Keratinocyte (primary cell): Measurements from ENCODE around the gene MPPE1. TPM values are rescaled to one million over a fixed set of nuclear protein-coding genes. Genes with fewer than 3 reads are reported as not detected.
"Not testable (repeated sequence)": the region's sequence is repeated elsewhere in the genome, so short reads cannot be mapped to it uniquely, and the experiment has no call there.

Experiments used
- DNase-seq: peaks from one replicate; pipeline ENCODE4 v3.0.0-alpha.2; 2011; ENCODE audit warnings: low read depth, missing footprints, low spot score
- FAIRE-seq: peaks from 2 replicates; lab custom pipeline; 2011; peaks lifted over from hg19 to GRCh38; lab: Jason Lieb, UNC
- H2AFZ ChIP-seq: 2 replicates; pipeline ENCODE4 v1.6.0; 2012; ENCODE audit warnings: low read length, control low read depth, inconsistent platforms; ENCODE audit not compliant: control insufficient read depth
- H3K27ac ChIP-seq: 2 replicates; pipeline ENCODE4 v1.5.1; 2011; ENCODE audit warnings: low read length; ENCODE audit not compliant: control insufficient read depth, insufficient read depth
- H3K27me3 ChIP-seq: 3 replicates; pipeline ENCODE4 v1.6.0; 2011; ENCODE audit warnings: low read length; ENCODE audit not compliant: control insufficient read depth, insufficient read depth; ENCODE audit errors: extremely low read depth
- H3K36me3 ChIP-seq, 2 experiments: 2 replicates in 1 of 2; 3 replicates in 1 of 2; pipeline ENCODE4 v1.5.1; 2011; ENCODE audit warnings: low read length in 2 of 2, mild to moderate bottlenecking in 1 of 2; ENCODE audit not compliant: control insufficient read depth in 2 of 2, insufficient read depth in 2 of 2; ENCODE audit errors: extremely low read depth in 1 of 2
- H3K4me1 ChIP-seq: 3 replicates; pipeline ENCODE4 v1.5.1; 2011; ENCODE audit warnings: low read length; ENCODE audit not compliant: control insufficient read depth, insufficient read depth; ENCODE audit errors: extremely low read depth
- H3K4me2 ChIP-seq: 3 replicates; pipeline ENCODE4 v1.6.0; 2011; ENCODE audit warnings: low read depth, low read length; ENCODE audit not compliant: control insufficient read depth, insufficient read depth; ENCODE audit errors: extremely low read depth
- H3K4me3 ChIP-seq, 3 experiments: fragments of 200-600 bp in 1 of 3; sonication (generic) in 1 of 3; 2 replicates in 2 of 3; 3 replicates in 1 of 3; pipeline ENCODE4 v1.5.1; 2011 to 2016; ENCODE audit warnings: low read length in 3 of 3, mild to moderate bottlenecking in 3 of 3, control low read depth in 2 of 3, inconsistent platforms in 1 of 3, low read depth in 1 of 3, mixed read lengths in 1 of 3, mixed run types in 1 of 3, moderate library complexity in 1 of 3; ENCODE audit not compliant: control insufficient read depth in 2 of 3, insufficient read depth in 2 of 3; ENCODE audit errors: extremely low read depth in 1 of 3
- H3K79me2 ChIP-seq: 2 replicates; pipeline ENCODE4 v1.6.0; 2012; ENCODE audit warnings: low read length; ENCODE audit not compliant: control insufficient read depth, insufficient read depth
- H3K9ac ChIP-seq: 3 replicates; pipeline ENCODE4 v1.6.0; 2011; ENCODE audit warnings: low read length; ENCODE audit not compliant: control insufficient read depth, insufficient read depth; ENCODE audit errors: extremely low read depth
- H3K9me1 ChIP-seq: 3 replicates; pipeline ENCODE4 v1.6.0; 2011; ENCODE audit warnings: low read length; ENCODE audit not compliant: control insufficient read depth, insufficient read depth; ENCODE audit errors: extremely low read depth
- H3K9me3 ChIP-seq: 2 replicates; pipeline ENCODE4 v1.5.1; 2012; ENCODE audit warnings: low read depth, low read length; ENCODE audit not compliant: control insufficient read depth
- H4K20me1 ChIP-seq: 3 replicates; pipeline ENCODE4 v1.6.0; 2011; ENCODE audit warnings: low read length; ENCODE audit not compliant: control insufficient read depth, insufficient read depth; ENCODE audit errors: extremely low read depth
- EZH2 ChIP-seq: IDR thresholded peaks from one replicate; pipeline ENCODE4 v1.6.1; 2012; ENCODE audit warnings: inconsistent platforms, mild to moderate bottlenecking, low read length, moderate library complexity
- dilution Hi-C: fragments of 300-500 bp; cut with MboI; formaldehyde crosslinking; loops from one replicate; pipeline ENCODE4 v1.7.0; 2020; ENCODE audit warnings: low sequenced_read_pairs; ENCODE audit not compliant: extremely low pct_ligation_motif_present
- polyA plus RNA-seq, 5 experiments: library from polyadenylated mRNA; depleted of rRNA in 3 of 5; stranded (reverse) in 3 of 5; stranded (forward) in 1 of 5; unstranded in 1 of 5; fragments of >200 nt; gene quantifications; 1 replicate in 1 of 5; 2 replicates in 3 of 5; 3 replicates in 1 of 5; pipeline versions ENCODE4 v1.2.1 to v1.2.3, GENCODE V29; 2011 to 2012; ENCODE audit warnings: missing spikeins in 2 of 5, low read depth in 1 of 5, low replicate concordance in 1 of 5
- TF ChIP-seq, protein P1 (sequence below), 3 experiments: IDR thresholded peaks in 1 of 3; conservative IDR thresholded peaks in 1 of 3; optimal IDR thresholded peaks in 1 of 3; 2 replicates in 2 of 3; 3 replicates in 1 of 3; pipeline versions ENCODE3 to v1.5.1; 2011; ENCODE audit warnings: low read length in 3 of 3, mild to moderate bottlenecking in 3 of 3, moderate library complexity in 2 of 3, control low read depth in 1 of 3, inconsistent platforms in 1 of 3; ENCODE audit not compliant: insufficient read depth in 2 of 3; ENCODE audit errors: extremely low read depth in 1 of 3

Gene MPPE1
- polyA plus RNA-seq, 1 donor (not counting 4 experiments of a cell fraction or from before 2014, with no cell fraction given) = 21.0 TPM

DNA sequence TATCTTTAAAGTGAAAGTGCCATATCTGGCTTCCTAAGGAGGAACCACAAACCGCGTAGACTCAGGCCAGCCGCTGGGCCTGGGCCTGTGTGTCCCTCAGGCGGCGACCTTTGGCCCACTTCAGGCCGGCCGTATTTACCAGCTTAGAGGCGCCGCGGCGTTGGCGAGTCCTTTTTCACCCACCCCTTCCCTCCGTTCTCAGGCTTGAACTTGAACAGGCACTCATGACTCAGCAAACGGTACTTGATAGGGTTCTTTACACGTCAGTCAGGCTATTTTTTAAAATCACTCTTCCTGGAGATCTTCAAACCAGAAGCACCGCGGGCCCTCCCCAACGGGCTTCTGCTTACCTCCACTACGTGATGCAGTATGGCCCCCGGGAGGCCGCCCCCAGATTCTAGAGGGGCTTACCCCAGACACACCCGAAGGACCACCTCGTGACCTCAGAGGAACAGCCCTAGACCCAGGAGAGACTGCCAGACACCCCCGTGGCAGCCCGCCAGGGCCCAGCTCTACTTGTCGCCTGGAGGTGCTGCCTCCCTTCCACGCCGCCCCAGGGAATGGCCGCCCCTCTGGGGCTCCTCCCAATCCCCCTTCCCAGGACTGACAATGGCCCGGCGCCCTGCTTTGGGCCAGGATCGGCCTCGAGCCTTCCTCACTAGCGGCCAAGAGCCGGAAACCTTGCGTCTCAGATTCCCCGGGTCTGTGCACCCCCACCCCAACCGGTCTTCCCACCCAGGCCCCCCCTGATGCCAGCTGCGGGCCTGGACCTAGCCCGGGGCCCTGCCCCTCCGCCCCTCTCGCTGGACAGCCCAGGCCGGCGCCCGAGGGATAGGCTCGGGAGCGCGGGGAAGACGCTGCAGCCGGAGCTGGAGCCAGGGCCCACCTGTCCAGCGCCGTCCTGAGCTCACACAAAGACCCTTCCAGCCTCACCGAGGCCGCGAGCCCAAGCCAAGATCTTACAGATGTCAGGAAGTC, 39.4 kb upstream of the MPPE1 start:
- DNase-seq (peak; percentile 90), FAIRE-seq (peak; percentile 77)
- Histone ChIP-seq H3K4me2 (peak overlapping the region; percentile 89), H3K27ac (peak overlapping the region; percentile 93), H2AFZ (peak overlapping the region; percentile 82), H3K4me1 (peaks cover 27% of the 10 kb centered on the region), H3K9me3 (no peaks in the 10 kb centered on the region), H3K36me3 (no peaks in the 10 kb centered on the region), H4K20me1 (no peaks in the 10 kb centered on the region), H3K79me2 (no peaks in the 10 kb centered on the region), H3K4me3 (peak overlapping the region; percentile 37 to 73 (median 63)), H3K9ac (peak overlapping the region; percentile 86), H3K27me3 (no peaks in the 10 kb centered on the region), H3K9me1 (no peaks in the 10 kb centered on the region)
- dilution Hi-C loops = no loop called here
- TF ChIP-seq, protein P1, sequence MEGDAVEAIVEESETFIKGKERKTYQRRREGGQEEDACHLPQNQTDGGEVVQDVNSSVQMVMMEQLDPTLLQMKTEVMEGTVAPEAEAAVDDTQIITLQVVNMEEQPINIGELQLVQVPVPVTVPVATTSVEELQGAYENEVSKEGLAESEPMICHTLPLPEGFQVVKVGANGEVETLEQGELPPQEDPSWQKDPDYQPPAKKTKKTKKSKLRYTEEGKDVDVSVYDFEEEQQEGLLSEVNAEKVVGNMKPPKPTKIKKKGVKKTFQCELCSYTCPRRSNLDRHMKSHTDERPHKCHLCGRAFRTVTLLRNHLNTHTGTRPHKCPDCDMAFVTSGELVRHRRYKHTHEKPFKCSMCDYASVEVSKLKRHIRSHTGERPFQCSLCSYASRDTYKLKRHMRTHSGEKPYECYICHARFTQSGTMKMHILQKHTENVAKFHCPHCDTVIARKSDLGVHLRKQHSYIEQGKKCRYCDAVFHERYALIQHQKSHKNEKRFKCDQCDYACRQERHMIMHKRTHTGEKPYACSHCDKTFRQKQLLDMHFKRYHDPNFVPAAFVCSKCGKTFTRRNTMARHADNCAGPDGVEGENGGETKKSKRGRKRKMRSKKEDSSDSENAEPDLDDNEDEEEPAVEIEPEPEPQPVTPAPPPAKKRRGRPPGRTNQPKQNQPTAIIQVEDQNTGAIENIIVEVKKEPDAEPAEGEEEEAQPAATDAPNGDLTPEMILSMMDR (optimal IDR thresholded peaks at IDR 0.05 in 1 of 3, IDR thresholded peaks at IDR 0.05 in 1 of 3, conservative IDR thresholded peaks at IDR 0.05 in 1 of 3; ENCODE audit: extremely low read depth in 1 of 3, insufficient read depth in 2 of 3, low read length in 3 of 3) = no peak
- TF ChIP-seq EZH2 = no peak

DNA sequence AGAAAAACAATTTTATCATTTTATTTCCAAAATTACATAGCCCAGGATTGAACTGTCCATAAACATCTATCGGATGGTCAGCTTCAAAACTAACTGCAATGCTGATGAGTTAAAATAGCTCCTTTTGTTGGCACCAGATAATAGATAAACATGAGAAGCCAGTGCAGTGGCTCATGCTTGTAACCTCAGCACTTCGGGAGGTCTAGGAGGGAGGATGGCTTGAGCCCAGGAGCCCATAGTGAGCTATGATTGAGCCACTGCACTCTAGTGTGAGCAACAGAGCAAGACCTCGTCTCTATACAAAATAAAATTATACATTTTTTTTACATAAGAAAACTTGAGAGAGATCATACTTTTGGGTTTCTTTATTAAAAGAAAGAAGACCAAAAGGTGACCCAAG, 38.6 kb upstream of the MPPE1 start:
- Histone ChIP-seq H3K4me1 (peaks cover 27% of the 10 kb centered on the region), H4K20me1 (no peaks in the 10 kb centered on the region), H3K9ac (peak overlapping the region; percentile 86), H3K9me1 (no peaks in the 10 kb centered on the region), H3K9me3 (no peaks in the 10 kb centered on the region), H3K27ac (peak overlapping the region; percentile 93), H3K4me2 (peak overlapping the region; percentile 89), H3K79me2 (no peaks in the 10 kb centered on the region), H3K4me3 (peak overlapping the region in 2 of 3 experiments; percentile 37 to 73), H2AFZ (no peak overlapping the region), H3K27me3 (no peaks in the 10 kb centered on the region), H3K36me3 (no peaks in the 10 kb centered on the region)
- dilution Hi-C loops = no loop called here
- no peak for FAIRE-seq
- no peak for TF ChIP-seq EZH2
- TF ChIP-seq, protein P1 (optimal IDR thresholded peaks at IDR 0.05 in 1 of 3, IDR thresholded peaks at IDR 0.05 in 1 of 3, conservative IDR thresholded peaks at IDR 0.05 in 1 of 3; ENCODE audit: extremely low read depth in 1 of 3, insufficient read depth in 2 of 3, low read length in 3 of 3) = no peak
- no peak for DNase-seq

DNA sequence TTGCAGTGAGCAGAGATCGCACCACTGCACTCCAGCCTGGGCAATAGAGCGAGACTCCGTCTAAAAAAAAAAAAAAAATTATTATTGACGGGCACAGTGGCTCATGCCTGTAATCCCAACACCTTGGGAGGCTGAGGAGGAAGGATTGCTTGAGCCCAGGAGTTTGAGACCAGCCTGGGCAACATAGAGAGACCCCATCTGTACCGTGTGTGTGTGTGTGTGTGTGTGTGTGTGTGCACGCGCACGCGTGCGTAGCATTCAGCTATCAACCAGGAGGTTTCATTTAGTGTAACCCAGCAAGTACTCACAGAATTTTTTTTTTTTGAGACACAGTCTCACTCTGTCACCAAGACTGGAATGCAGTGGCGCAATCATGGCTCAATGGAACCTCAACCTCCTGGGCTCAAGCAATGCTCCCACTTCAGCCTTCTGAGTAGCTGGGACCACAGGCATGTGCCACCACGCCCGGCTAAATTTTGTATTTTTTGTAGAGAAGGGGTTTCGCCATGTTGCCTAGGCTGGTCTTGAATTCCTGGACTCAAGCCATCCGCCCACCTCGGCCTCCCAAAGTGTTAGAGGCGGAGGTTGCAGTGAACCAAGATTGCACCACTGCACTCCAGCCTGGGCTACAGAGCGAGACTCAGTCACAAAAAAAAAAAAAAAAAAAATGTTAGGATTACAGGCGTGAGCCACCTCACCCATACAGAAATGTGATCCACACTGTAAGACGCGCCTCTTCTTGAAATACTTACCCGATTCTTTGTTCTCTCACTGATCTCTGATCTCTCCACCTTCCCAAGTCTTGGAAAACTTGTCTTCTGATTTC, 37.9 kb upstream of the MPPE1 start:
- H2AFZ ChIP-seq, H3K9me3 ChIP-seq, H3K79me2 ChIP-seq, DNase-seq, H3K9me1 ChIP-seq, dilution Hi-C loops, H3K36me3 ChIP-seq, H3K27me3 ChIP-seq, H4K20me1 ChIP-seq: not testable (repeated sequence)
- FAIRE-seq = peak; percentile 52
- peak overlapping the region; percentile 89 for H3K4me2 ChIP-seq
- H3K4me3 ChIP-seq = peak overlapping the region in 1 of 3 experiments; percentile 73
- peaks cover 27% of the 10 kb centered on the region for H3K4me1 ChIP-seq
- peak overlapping the region; percentile 93 for H3K27ac ChIP-seq
- H3K9ac ChIP-seq = peak overlapping the region; percentile 86
